Keratinocyte (primary cell): ENCODE results near the gene PHACTR1.

Source experiments
- EZH2 ChIP-seq: IDR thresholded peaks from one replicate; pipeline ENCODE4 v1.6.1; 2012; ENCODE audit warnings: inconsistent platforms, mild to moderate bottlenecking, low read length, moderate library complexity
- TF ChIP-seq, protein P1 (sequence below), 3 experiments: IDR thresholded peaks in 1 of 3; conservative IDR thresholded peaks in 1 of 3; optimal IDR thresholded peaks in 1 of 3; 2 replicates in 2 of 3; 3 replicates in 1 of 3; pipeline versions ENCODE3 to v1.5.1; 2011; ENCODE audit warnings: low read length in 3 of 3, mild to moderate bottlenecking in 3 of 3, moderate library complexity in 2 of 3, control low read depth in 1 of 3, inconsistent platforms in 1 of 3; ENCODE audit not compliant: insufficient read depth in 2 of 3; ENCODE audit errors: extremely low read depth in 1 of 3

GRCh38 chr6:13068586-13069210, 352.1 kb downstream of the PHACTR1 start:
- TF ChIP-seq, protein P1, sequence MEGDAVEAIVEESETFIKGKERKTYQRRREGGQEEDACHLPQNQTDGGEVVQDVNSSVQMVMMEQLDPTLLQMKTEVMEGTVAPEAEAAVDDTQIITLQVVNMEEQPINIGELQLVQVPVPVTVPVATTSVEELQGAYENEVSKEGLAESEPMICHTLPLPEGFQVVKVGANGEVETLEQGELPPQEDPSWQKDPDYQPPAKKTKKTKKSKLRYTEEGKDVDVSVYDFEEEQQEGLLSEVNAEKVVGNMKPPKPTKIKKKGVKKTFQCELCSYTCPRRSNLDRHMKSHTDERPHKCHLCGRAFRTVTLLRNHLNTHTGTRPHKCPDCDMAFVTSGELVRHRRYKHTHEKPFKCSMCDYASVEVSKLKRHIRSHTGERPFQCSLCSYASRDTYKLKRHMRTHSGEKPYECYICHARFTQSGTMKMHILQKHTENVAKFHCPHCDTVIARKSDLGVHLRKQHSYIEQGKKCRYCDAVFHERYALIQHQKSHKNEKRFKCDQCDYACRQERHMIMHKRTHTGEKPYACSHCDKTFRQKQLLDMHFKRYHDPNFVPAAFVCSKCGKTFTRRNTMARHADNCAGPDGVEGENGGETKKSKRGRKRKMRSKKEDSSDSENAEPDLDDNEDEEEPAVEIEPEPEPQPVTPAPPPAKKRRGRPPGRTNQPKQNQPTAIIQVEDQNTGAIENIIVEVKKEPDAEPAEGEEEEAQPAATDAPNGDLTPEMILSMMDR (optimal IDR thresholded peaks at IDR 0.05 in 1 of 3, IDR thresholded peaks at IDR 0.05 in 1 of 3, conservative IDR thresholded peaks at IDR 0.05 in 1 of 3; ENCODE audit: extremely low read depth in 1 of 3, insufficient read depth in 2 of 3, low read length in 3 of 3) = no peak
- TF ChIP-seq EZH2 = no peak
